GM18870 (cell line): ENCODE measurements around the gene TNFSF4.
"Not testable (repeated sequence)": the region's sequence is repeated elsewhere in the genome, so short reads cannot be mapped to it uniquely, and the experiment has no call there.

Experiments used
- ATAC-seq: cut with Tn5 transposase; IDR thresholded peaks from one replicate; pipeline ENCODE4 v1.9.1; 2021; ENCODE audit warnings: moderate library complexity; ENCODE audit not compliant: unreplicated experiment

TNFSF4 gene

GRCh38 chr1:173168941-173169340, 38.2 kb downstream of the TNFSF4 start:
- ATAC-seq = no peak

- no peak for ATAC-seq
These were observed 42.4 kb downstream of the TNFSF4 start for GRCh38 chr1:173164686-173165085.

- ATAC-seq = no peak
These were observed 43.0 kb downstream of the TNFSF4 start for GRCh38 chr1:173164178-173164577.

- no peak for ATAC-seq
These were observed 43.9 kb downstream of the TNFSF4 start for GRCh38 chr1:173163222-173163621.

- ATAC-seq = no peak
These were observed 44.5 kb downstream of the TNFSF4 start for GRCh38 chr1:173162601-173163000.

- no peak for ATAC-seq
These were observed 45.5 kb downstream of the TNFSF4 start for GRCh38 chr1:173161510-173162221.

- ATAC-seq = not testable (repeated sequence)
These were observed 53.2 kb downstream of the TNFSF4 start for GRCh38 chr1:173153964-173154363.

- ATAC-seq = no peak
These were observed 53.6 kb downstream of the TNFSF4 start for GRCh38 chr1:173153503-173153902.

GRCh38 chr1:173152598-173152997, 54.5 kb downstream of the TNFSF4 start:
- ATAC-seq = no peak

GRCh38 chr1:173150795-173151194, 56.3 kb downstream of the TNFSF4 start:
- no peak for ATAC-seq

- ATAC-seq = no peak
These were observed 57.2 kb downstream of the TNFSF4 start for GRCh38 chr1:173149887-173150286.

- no peak for ATAC-seq
These were observed 58.2 kb downstream of the TNFSF4 start for GRCh38 chr1:173148971-173149370.

- no peak for ATAC-seq
These were observed 58.6 kb downstream of the TNFSF4 start for GRCh38 chr1:173148545-173148944.

- ATAC-seq = no peak
These were observed 66.4 kb downstream of the TNFSF4 start for GRCh38 chr1:173140733-173141132.

- no peak for ATAC-seq
These were observed 67.4 kb downstream of the TNFSF4 start for GRCh38 chr1:173139706-173140105.

- no peak for ATAC-seq
These were observed 69.9 kb downstream of the TNFSF4 start for GRCh38 chr1:173137107-173137706.

GRCh38 chr1:173134800-173135199, 72.3 kb downstream of the TNFSF4 start:
- no peak for ATAC-seq

- no peak for ATAC-seq
These were observed 73.1 kb downstream of the TNFSF4 start for GRCh38 chr1:173134029-173134428.
